ENCODE results near the gene KLKB1. TPM values are rescaled to one million over a fixed set of nuclear protein-coding genes. Genes with fewer than 3 reads are reported as not detected.
A peak's percentile ranks its signal among the peaks of the same experiment; 100 is the strongest.

KLKB1 gene
- total RNA-seq, 1 donor from 2014 or later, result 0.29 TPM

DNA sequence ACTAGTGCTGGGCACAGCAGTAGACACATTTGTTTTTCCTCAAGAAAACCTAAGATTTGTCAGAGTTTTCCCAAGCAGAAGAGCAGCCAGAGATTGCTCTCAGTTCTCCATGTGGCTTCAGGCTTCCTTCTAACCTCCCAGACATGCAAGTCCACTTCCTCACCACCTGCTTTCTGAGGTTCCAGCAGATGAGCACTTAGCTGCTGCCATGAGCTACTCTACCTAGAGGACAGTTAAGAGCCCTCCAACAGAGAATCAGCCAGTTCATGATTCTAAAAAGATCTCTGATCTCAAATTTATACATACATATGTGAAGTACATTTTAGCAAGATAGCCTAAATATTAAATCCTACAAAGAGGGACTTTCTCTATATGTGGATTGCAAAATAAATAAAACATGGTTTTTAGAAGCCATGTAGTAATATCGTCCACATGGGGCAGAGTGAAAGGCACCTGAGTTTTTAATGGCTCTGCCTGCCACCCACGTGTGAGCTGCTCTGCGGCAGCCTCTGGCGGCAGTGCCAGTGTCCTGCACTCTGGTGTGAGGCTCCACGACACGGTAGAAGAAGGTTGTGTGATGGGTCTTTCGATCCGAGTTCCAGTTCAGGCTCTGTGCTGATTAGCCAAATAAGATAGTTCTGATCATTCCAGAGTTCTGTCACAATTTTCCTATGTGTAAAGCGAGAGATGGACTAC, 25.6 kb upstream of the KLKB1 start:
- H3K9me3 Mint-ChIP-seq (ENCODE audit: unreplicated experiment), result peaks cover 3% of the 10 kb centered on the region
- DNase-seq, result peak; percentile 40
- H3K27me3 Mint-ChIP-seq (ENCODE audit: unreplicated experiment), result peaks cover 5% of the 10 kb centered on the region
- no peak overlapping the region for H3K4me3 Mint-ChIP-seq (ENCODE audit: unreplicated experiment)
- peaks cover 3% of the 10 kb centered on the region for H3K4me1 Mint-ChIP-seq (ENCODE audit: low read depth, unreplicated experiment)
- TF ChIP-seq, protein P1, sequence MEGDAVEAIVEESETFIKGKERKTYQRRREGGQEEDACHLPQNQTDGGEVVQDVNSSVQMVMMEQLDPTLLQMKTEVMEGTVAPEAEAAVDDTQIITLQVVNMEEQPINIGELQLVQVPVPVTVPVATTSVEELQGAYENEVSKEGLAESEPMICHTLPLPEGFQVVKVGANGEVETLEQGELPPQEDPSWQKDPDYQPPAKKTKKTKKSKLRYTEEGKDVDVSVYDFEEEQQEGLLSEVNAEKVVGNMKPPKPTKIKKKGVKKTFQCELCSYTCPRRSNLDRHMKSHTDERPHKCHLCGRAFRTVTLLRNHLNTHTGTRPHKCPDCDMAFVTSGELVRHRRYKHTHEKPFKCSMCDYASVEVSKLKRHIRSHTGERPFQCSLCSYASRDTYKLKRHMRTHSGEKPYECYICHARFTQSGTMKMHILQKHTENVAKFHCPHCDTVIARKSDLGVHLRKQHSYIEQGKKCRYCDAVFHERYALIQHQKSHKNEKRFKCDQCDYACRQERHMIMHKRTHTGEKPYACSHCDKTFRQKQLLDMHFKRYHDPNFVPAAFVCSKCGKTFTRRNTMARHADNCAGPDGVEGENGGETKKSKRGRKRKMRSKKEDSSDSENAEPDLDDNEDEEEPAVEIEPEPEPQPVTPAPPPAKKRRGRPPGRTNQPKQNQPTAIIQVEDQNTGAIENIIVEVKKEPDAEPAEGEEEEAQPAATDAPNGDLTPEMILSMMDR (IDR thresholded peaks at IDR 0.05; ENCODE audit: partially characterized antibody, unreplicated experiment), result peak; percentile 28
- H3K36me3 Mint-ChIP-seq (ENCODE audit: unreplicated experiment), result no peaks in the 10 kb centered on the region
- no peak overlapping the region for H3K27ac Mint-ChIP-seq (ENCODE audit: unreplicated experiment)

DNA sequence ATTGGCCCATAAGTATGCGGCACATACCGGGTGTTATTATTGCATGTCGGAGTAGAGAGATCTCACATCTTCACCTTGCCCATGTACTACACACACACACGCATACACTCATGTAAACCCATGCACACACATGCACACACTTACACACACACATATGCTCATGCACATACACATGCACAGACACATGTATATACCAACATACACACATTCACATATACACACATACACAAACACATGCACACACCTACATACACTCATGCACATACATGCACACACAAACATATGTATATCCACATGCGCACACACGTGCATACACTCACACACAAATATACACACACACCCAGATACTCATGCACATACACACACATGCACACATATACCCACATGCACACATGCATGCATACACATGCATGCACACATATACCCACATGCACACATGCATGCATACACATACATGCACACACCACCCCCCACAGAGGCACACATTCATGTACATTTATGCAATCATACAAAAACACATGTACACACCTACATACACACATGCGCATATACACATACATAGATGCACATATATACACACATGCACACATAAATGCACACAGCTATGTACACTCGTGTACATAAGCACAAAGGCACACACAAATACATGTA, 24.7 kb upstream of the KLKB1 start:
- peaks cover 5% of the 10 kb centered on the region for H3K27me3 Mint-ChIP-seq (ENCODE audit: unreplicated experiment)
- H3K27ac Mint-ChIP-seq (ENCODE audit: unreplicated experiment), result no peak overlapping the region
- H3K4me3 Mint-ChIP-seq (ENCODE audit: unreplicated experiment), result no peak overlapping the region
- peaks cover 3% of the 10 kb centered on the region for H3K9me3 Mint-ChIP-seq (ENCODE audit: unreplicated experiment)
- TF ChIP-seq, protein P1 (IDR thresholded peaks at IDR 0.05; ENCODE audit: partially characterized antibody, unreplicated experiment), result no peak
- no peak for DNase-seq
- no peaks in the 10 kb centered on the region for H3K36me3 Mint-ChIP-seq (ENCODE audit: unreplicated experiment)
- H3K4me1 Mint-ChIP-seq (ENCODE audit: low read depth, unreplicated experiment), result peaks cover 3% of the 10 kb centered on the region

DNA sequence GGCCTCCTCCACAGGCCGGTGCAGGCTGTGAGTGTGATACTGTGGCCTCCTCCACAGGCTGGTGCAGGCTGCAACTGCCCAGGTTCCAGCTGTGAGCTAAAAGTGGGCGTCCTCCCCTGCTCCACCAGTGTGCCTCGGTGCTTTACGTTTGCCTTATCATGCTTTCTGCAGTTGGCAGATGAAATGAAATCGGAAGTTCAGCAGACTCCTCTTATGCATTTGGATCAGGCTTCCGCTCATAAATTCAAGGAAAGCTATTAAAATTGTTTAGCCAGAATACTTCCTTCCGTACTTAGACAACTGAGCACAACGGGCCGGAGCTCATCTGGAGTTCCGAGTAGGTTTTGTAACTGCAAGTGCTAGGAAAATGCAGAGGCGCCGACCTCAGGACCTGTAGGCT, 23.9 kb upstream of the KLKB1 start:
- H3K4me1 Mint-ChIP-seq (ENCODE audit: low read depth, unreplicated experiment), result peaks cover 3% of the 10 kb centered on the region
- H3K9me3 Mint-ChIP-seq (ENCODE audit: unreplicated experiment), result peaks cover 3% of the 10 kb centered on the region
- TF ChIP-seq, protein P1 (IDR thresholded peaks at IDR 0.05; ENCODE audit: partially characterized antibody, unreplicated experiment), result no peak
- peaks cover 5% of the 10 kb centered on the region for H3K27me3 Mint-ChIP-seq (ENCODE audit: unreplicated experiment)
- H3K27ac Mint-ChIP-seq (ENCODE audit: unreplicated experiment), result no peak overlapping the region
- H3K4me3 Mint-ChIP-seq (ENCODE audit: unreplicated experiment), result no peak overlapping the region
- H3K36me3 Mint-ChIP-seq (ENCODE audit: unreplicated experiment), result no peaks in the 10 kb centered on the region
- no peak for DNase-seq

DNA sequence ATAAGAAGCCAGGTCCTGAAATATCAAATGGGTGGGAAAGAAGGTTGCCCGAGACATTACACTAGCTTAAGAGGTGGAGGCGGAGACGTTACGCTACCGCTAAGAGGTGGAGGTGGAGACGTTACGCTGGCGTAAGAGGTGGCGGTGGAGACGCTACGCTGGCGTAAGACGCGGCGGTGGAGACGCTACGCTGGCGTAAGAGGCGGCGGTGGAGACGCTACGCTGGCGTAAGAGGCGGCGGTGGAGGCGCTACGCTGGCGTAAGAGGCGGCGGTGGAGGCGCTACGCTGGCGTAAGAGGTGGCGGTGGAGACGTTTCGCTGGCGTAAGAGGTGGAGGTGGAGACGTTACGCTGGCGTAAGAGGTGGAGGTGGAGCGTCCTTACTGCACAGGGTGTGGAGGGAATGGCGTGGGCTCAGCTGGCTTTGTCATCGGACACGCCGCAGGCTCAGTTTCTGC, 23.2 kb upstream of the KLKB1 start:
- H3K4me1 Mint-ChIP-seq (ENCODE audit: low read depth, unreplicated experiment), result peaks cover 3% of the 10 kb centered on the region
- H3K27me3 Mint-ChIP-seq (ENCODE audit: unreplicated experiment), result peaks cover 5% of the 10 kb centered on the region
- no peak overlapping the region for H3K27ac Mint-ChIP-seq (ENCODE audit: unreplicated experiment)
- H3K4me3 Mint-ChIP-seq (ENCODE audit: unreplicated experiment), result no peak overlapping the region
- peaks cover 3% of the 10 kb centered on the region for H3K9me3 Mint-ChIP-seq (ENCODE audit: unreplicated experiment)
- H3K36me3 Mint-ChIP-seq (ENCODE audit: unreplicated experiment), result peaks cover 7% of the 10 kb centered on the region
- TF ChIP-seq, protein P1 (IDR thresholded peaks at IDR 0.05; ENCODE audit: partially characterized antibody, unreplicated experiment), result no peak
- no peak for DNase-seq

DNA sequence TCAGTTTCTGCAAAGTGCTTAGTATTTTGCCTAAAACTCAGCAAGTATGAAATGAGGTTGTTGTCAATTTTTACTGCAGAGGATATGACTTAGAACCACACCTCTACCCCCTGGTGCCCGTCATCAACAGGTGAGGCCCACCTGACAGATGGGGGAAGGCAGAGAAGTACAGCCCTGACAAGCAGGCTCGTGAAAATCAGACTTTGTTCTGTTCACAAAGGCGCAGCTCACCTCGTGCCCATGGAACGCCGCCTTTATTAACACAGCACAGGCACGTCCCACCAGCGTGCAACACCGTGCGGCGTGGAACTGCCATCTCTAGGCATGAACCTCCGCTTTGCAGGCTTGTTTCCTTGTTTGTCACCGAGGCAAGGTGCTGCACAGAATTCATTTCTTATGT, 22.6 kb upstream of the KLKB1 start:
- Mint-ChIP-seq H3K27me3 (ENCODE audit: unreplicated experiment) (peaks cover 5% of the 10 kb centered on the region), H3K4me3 (ENCODE audit: unreplicated experiment) (no peak overlapping the region), H3K4me1 (ENCODE audit: low read depth, unreplicated experiment) (peaks cover 3% of the 10 kb centered on the region), H3K9me3 (ENCODE audit: unreplicated experiment) (peaks cover 5% of the 10 kb centered on the region), H3K27ac (ENCODE audit: unreplicated experiment) (no peak overlapping the region), H3K36me3 (ENCODE audit: unreplicated experiment) (peaks cover 12% of the 10 kb centered on the region)
- TF ChIP-seq, protein P1 (IDR thresholded peaks at IDR 0.05; ENCODE audit: partially characterized antibody, unreplicated experiment), result no peak
- DNase-seq, result no peak
